ENCODE measurements around the gene MRFAP1L1. TPM values are rescaled to one million over a fixed set of nuclear protein-coding genes. Genes with fewer than 3 reads are reported as not detected.

Gene MRFAP1L1
- 34.2 and 40.1 TPM in 2 replicates for total RNA-seq

GRCh38 chr4:6709230-6710114 lies at the start of gene MRFAP1L1:
Gene MRFAP1L1, minus strand, starts transcription at chr4:6709865. Its CDS starts 236 bp downstream, at chr4:6709629.

GRCh38 chr4:6716018-6716911 lies 6.6 kb upstream of the MRFAP1L1 start, which contains the start of gene BLOC1S4:
Gene BLOC1S4, plus strand, starts transcription at chr4:6716174. Its CDS starts 36 bp downstream, at chr4:6716210.

GRCh38 chr4:6693231-6694176 lies 16.2 kb downstream of the MRFAP1L1 start, which contains the start of gene S100P:
Gene S100P, plus strand, starts transcription at chr4:6693878. Its CDS starts 55 bp downstream, at chr4:6693933.

Other genes starting within 250 kb of the MRFAP1L1 start
- gene PPP2R2C, start 237.3 kb downstream of the MRFAP1L1 start, total RNA-seq, result under 0.01 and 0.07 TPM in 2 replicates
- 45.5 and 63.4 TPM in 2 replicates for gene MAN2B2, start 134.7 kb downstream of the MRFAP1L1 start, total RNA-seq
- 123 and 132 TPM in 2 replicates for gene MRFAP1, start 69.2 kb downstream of the MRFAP1L1 start, total RNA-seq
- gene S100P, start 16.0 kb downstream of the MRFAP1L1 start, total RNA-seq, result not detected in 2 replicates
- 14.1 and 19.9 TPM in 2 replicates for gene BLOC1S4, start 6.3 kb upstream of the MRFAP1L1 start, total RNA-seq
- 20.3 and 21.1 TPM in 2 replicates for gene KIAA0232, start 72.9 kb upstream of the MRFAP1L1 start, total RNA-seq
- 41.4 and 48.1 TPM in 2 replicates for gene TBC1D14, start 200.0 kb upstream of the MRFAP1L1 start, total RNA-seq